Progenitor cell of endocrine pancreas (in vitro differentiated cells): ENCODE measurements around the gene SH2B3. TPM values are rescaled to one million over a fixed set of nuclear protein-coding genes. Genes with fewer than 3 reads are reported as not detected.

Experiments
- DNase-seq: peaks from one replicate; pipeline ENCODE4 v3.0.0; 2021; ENCODE audit warnings: low spot score; ENCODE audit not compliant: unreplicated experiment
- H3K27ac Mint-ChIP-seq: 2 replicates; pipeline ENCODE4 v1.8.0; 2021; ENCODE audit warnings: mild to moderate bottlenecking, moderate library complexity, mixed read lengths
- H3K27me3 Mint-ChIP-seq: 2 replicates; pipeline ENCODE4 v1.8.0; 2021; ENCODE audit warnings: mixed read lengths
- H3K36me3 Mint-ChIP-seq: 2 replicates; pipeline ENCODE4 v1.8.0; 2022; ENCODE audit warnings: mixed read lengths; ENCODE audit not compliant: insufficient read depth
- H3K4me1 Mint-ChIP-seq: 2 replicates; pipeline ENCODE4 v1.8.0; 2021; ENCODE audit warnings: low read depth, mixed read lengths
- H3K4me3 Mint-ChIP-seq: 2 replicates; pipeline ENCODE4 v1.8.0; 2021; ENCODE audit warnings: low read depth, mild to moderate bottlenecking, moderate library complexity, mixed read lengths
- H3K9me3 Mint-ChIP-seq: 2 replicates; pipeline ENCODE4 v1.8.0; 2021; ENCODE audit warnings: low read depth, mixed read lengths
- total RNA-seq: library from RNA; stranded (reverse); gene quantifications from 2 replicates; pipeline ENCODE4 v1.2.1, GENCODE V29; 2021
- TF ChIP-seq, protein P1 (sequence below): fragments of 200-600 bp; sonication (generic); IDR thresholded peaks from one replicate; pipeline ENCODE4 v1.5.0; 2021; ENCODE audit warnings: antibody characterized with exemption, mild to moderate bottlenecking; ENCODE audit not compliant: unreplicated experiment

Gene SH2B3
- total RNA-seq, 1 donor from 2014 or later = 0.72 TPM

DNA sequence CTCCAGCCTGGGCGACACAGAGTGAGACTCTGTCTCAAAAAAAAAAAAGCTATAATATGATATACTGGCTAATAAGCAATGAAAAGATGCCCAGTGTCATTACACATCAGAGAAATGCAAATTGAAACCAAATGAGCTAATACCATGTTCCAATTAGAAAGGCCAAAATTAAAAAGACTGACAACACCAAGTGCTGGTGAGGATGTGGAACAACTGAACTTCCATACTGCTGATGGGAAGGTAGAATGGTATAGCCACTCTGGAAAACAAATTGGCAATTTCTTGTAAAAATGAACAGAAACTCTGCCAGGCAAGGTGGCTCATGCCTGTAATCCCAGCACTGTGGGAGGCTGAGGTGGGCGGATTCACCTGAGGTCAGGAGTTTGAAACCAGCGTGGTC lies 28.3 kb upstream of the SH2B3 start:
- Mint-ChIP-seq H3K36me3 (peaks cover 2% of the 10 kb centered on the region), H3K27ac (no peak overlapping the region), H3K4me1 (no peaks in the 10 kb centered on the region), H3K27me3 (peaks cover 19% of the 10 kb centered on the region), H3K4me3 (no peak overlapping the region), H3K9me3 (peaks cover 2% of the 10 kb centered on the region)
- no peak for DNase-seq
- TF ChIP-seq, protein P1, sequence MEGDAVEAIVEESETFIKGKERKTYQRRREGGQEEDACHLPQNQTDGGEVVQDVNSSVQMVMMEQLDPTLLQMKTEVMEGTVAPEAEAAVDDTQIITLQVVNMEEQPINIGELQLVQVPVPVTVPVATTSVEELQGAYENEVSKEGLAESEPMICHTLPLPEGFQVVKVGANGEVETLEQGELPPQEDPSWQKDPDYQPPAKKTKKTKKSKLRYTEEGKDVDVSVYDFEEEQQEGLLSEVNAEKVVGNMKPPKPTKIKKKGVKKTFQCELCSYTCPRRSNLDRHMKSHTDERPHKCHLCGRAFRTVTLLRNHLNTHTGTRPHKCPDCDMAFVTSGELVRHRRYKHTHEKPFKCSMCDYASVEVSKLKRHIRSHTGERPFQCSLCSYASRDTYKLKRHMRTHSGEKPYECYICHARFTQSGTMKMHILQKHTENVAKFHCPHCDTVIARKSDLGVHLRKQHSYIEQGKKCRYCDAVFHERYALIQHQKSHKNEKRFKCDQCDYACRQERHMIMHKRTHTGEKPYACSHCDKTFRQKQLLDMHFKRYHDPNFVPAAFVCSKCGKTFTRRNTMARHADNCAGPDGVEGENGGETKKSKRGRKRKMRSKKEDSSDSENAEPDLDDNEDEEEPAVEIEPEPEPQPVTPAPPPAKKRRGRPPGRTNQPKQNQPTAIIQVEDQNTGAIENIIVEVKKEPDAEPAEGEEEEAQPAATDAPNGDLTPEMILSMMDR = no peak

DNA sequence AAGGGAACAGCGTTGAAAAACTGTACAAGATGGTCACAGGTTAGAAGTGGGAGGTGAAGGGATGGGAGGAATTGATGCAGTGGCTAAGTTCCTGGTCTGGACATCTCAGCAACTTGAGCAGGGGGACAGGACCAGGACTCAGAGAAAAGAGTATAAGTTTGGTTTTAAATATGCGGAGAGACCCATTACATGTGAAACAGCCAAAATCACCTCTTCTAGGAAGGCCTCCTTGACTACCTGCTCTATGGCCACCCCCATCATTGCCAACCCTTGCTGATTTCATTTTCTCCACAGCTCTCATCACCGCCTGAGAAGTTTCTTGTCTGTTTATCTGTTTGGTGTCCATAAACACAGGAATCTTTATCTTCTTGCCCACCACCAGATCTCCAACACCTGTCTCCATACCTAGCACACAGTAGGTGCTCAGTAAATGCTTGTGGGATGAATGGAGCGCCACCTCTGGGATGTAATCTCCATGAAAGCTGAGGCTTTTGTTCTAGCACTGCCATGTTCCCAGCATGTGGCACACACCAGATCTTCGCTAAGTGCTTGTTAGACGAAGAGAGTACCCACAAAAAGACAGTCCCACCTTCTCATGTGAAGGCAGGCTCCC lies 25.7 kb upstream of the SH2B3 start:
- Mint-ChIP-seq H3K4me1 (no peaks in the 10 kb centered on the region), H3K4me3 (no peak overlapping the region), H3K27me3 (peaks cover 20% of the 10 kb centered on the region), H3K9me3 (peaks cover 2% of the 10 kb centered on the region), H3K36me3 (peaks cover 2% of the 10 kb centered on the region), H3K27ac (peak overlapping the region; percentile 33)
- TF ChIP-seq, protein P1 = no peak
- DNase-seq = no peak

DNA sequence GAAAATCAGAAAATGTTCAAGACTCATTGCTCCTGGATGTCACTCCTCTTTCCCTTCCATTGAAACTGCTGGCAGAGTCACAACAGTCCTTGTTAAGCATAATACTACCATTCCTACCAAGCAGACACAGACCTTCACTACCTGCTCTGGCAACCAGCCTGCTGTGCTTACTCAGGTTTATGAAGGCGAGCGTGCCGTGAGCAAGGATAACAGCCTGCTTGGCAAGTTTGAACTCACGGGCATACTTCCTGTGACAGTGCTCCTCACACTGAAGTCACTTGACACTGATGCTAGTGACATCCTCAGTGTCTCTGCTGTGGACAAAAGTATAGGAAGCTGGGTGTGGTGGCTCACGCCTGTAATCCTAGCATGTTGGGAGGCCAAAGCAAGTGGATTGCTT lies 21.1 kb upstream of the SH2B3 start:
- TF ChIP-seq, protein P1 = no peak

DNA sequence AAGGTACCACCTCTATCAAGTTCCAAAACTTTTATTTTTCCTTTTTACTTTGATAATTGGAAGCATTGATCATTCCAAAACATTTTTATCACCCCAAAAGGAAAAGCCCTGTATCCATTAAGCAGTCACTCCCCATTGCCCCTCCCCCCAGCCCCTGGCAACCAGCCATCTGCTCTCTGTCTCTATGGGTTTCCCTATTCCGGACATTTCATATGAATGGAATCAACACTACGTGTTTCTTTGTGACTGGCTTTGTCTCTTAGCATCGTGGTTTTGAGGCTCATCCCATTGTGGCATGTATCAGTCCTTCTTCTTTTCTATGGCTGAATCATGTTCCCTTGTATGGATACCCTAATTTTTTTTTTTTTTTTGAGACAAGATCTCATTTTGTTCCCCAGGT lies 18.8 kb upstream of the SH2B3 start:
- no peak for DNase-seq
- peaks cover 22% of the 10 kb centered on the region for H3K27me3 Mint-ChIP-seq
- no peak overlapping the region for H3K4me3 Mint-ChIP-seq
- TF ChIP-seq, protein P1 = no peak
- H3K27ac Mint-ChIP-seq = no peak overlapping the region
- H3K4me1 Mint-ChIP-seq = no peaks in the 10 kb centered on the region
- H3K9me3 Mint-ChIP-seq = no peaks in the 10 kb centered on the region
- H3K36me3 Mint-ChIP-seq = no peaks in the 10 kb centered on the region

More for the DNA sequence above, 21.1 kb upstream of the SH2B3 start:
- H3K27me3 Mint-ChIP-seq = peaks cover 33% of the 10 kb centered on the region
- no peak for DNase-seq
- H3K9me3 Mint-ChIP-seq = no peaks in the 10 kb centered on the region
- H3K4me1 Mint-ChIP-seq = no peaks in the 10 kb centered on the region
- H3K4me3 Mint-ChIP-seq = no peak overlapping the region
- no peaks in the 10 kb centered on the region for H3K36me3 Mint-ChIP-seq
- no peak overlapping the region for H3K27ac Mint-ChIP-seq

DNA sequence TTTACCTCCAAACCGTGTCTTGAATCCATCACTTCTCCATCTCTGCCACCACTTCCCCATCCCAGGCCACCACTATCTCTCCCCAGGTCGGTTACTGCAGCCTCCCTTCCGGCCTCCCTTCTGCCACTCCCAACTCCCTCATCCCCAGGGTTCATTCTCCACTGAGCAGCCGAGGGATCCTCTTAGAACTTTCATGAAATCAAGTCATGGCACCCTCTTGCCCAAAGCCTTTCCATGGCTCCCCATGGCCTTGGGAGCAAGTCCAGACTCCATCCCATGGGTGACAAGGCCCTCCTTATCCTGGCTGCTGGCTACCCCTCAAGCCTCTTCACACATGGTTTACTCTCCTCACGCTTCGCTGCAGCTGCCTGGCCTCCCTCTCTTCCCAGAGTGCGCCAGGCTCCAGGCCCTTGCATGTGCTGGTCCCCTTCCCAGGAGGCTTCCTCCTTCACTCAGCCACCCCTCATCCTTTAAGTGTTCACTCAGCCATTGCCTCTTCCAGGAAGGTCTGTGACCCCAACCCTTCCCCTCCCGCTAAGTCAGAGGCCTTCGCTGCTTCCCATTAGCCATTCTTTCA lies 17.9 kb upstream of the SH2B3 start:
- H3K9me3 Mint-ChIP-seq = no peaks in the 10 kb centered on the region
- no peak overlapping the region for H3K27ac Mint-ChIP-seq
- no peak overlapping the region for H3K4me3 Mint-ChIP-seq
- no peaks in the 10 kb centered on the region for H3K36me3 Mint-ChIP-seq
- peaks cover 21% of the 10 kb centered on the region for H3K27me3 Mint-ChIP-seq
- no peak for DNase-seq
- TF ChIP-seq, protein P1 = no peak
- H3K4me1 Mint-ChIP-seq = no peaks in the 10 kb centered on the region
